Activated CD4-positive, alpha-beta T cell treated with anti-CD3 and anti-CD28 coated beads for 24 hours (primary cell): ENCODE results near the gene OLFML2A.
"Not testable (repeated sequence)": the region's sequence is repeated elsewhere in the genome, so short reads cannot be mapped to it uniquely, and the experiment has no call there.

Source experiments
- DNase-seq, 2 donors: peaks; one replicate each; pipeline ENCODE4 v3.0.0-alpha.2; 2020; ENCODE audit warnings: low read depth in 2 of 2

The OLFML2A gene

DNA sequence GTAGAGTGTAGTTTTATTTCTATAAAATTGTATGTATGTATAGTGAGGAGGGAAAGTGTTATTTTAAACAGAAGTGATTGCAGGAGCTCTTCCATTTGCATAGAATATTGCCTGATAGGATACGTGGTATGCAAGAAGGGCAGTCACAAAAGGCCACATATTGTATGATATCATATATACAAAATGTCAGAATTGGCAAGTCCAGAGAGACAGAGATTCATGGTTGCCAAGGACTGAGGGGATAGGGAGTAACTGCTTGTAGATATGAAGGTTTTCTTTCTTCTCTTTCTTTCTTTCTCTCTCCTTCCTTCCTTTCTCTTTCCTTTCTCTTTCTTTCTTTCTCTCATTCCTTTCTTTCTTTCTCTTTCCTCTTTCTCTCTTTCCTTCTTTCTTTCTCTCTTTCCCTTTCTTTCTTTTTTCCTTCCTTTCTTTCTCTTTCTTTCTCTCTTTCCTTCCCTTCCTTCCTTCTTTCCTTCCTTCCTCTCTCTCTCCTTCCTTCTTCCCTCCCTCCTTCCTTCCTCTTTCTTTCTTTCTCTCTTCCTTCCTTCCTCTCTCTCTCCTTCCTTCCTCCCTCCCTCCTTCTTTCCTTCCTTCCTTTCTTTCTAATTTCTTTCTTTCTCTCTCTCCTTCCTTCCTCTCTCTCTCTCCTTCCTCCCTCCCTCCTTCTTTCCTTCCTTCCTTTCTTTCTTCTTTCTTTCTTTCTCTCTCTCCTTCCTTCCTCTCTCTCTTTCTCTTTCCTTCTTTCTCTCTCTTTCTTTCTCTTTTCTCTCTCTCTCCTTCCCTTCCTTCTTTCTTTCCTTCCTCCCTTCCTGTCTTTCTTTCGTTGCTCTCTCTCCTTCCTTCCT, 51.8 kb downstream of the OLFML2A start:
- no peak for DNase-seq

DNA sequence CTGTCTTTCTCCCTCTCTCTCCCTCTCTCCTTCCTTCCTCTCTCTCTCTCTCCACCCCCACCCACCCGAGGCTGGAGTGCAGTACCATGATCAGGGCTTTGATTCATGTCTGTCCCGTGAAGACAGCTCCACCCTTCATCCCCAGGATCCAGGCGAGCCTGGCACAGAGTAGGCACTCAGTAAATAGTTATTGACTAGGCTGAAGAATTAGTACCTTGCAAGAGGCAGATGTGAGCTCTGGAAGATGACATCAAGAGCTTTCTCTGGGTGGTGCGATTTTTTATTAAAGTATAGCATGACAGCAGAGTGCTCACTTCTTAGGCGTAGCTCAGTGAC, 52.4 kb downstream of the OLFML2A start:
- no peak for DNase-seq

DNA sequence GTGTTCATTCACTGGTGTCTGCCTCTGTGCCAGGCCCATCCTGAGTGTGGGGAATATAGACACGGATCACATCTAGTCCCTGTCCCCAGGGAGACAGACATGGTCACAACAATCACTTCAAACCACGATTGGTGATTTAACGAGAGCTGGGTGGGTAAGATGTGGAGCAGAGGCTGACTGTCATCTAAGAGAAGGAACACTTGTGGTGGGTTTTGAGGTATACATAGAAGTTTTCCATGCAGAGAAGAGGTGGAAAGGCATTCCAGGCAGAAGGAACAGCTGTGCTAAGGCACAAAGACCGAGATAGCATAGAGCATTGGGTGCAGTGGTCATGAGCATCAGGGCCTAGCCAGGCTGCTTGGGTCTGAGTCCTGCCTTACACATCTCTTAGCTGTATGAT, 53.7 kb downstream of the OLFML2A start:
- DNase-seq: no peak

DNA sequence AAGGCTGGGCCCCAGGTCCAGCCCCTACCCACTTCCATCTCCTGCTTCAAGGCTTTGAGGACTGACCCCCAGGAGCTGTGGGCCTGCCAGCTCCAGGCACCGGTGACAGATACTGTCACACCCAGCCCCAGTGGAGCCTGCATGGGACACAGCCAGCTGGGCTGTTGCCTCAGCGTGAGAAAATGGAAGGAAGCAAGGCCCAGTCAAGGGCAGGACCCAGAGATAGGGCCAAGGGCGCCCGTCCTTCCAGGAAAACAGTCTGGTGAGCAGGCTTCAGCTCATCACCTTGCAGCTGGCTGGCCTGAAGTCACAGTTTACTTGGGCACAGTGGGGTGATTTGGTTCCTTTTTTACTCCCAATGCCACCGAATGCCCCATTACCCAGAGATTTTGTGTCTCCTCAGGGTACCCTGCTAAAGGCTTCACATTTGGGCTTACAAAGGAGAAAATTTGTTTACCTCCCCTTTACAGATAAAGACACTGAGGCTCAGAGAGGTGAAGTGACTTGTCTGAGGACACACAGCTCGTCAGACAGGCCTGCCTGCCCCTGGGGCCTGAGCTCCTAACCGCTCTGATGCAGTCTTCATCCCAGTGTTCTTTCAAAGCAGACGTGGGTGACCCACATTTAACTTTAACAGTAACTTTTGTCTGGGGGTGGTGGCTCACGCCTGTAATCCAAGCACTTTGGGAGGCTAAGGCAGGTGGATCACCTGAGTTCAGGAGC, 54.9 kb downstream of the OLFML2A start:
- no peak for DNase-seq

DNA sequence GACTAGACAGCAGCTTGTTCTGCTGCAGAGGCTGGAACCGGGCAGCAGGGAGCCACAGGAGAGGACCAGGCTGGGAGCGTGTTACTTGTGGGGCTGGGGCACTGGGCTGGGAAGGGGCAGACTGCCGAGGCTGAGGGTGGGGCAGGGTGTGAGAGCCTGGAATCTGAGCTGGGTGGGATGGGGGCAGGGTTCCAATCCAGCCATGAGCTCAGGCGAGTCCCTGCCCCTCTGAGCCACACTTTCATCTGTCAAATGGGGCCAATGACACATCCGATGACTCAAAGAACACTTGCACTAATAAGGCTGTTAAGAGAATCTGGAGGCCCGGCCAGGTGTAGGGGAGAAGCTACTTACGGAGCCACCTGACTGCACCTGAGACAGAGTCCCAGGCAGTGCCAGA, 57.7 kb downstream of the OLFML2A start:
- DNase-seq: no peak

DNA sequence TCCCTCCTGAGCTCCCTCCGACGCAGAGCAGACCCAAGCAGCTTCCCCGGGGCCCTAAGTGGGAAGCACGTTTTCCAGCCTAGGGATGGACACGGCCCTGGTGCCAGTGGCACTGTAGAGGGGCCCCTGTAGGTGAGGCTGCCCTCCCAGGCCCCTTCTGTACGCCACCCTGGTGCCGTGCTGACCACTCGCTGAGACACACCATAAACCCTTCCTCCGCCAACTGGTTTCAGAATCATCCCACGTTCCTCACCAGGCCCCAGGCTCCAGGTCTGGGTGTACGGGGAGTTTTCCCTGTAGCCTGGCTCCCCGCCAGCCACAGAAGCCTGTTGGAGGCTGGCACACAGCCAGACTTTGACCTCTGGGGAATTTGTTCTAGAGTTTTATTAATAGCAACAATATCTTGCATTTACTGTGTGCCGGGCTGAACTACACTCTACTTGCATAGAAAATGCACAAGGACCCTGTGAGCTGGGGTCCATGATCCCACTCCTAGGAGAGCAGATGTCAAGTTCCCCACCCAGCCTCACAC, 58.2 kb downstream of the OLFML2A start:
- no peak for DNase-seq

DNA sequence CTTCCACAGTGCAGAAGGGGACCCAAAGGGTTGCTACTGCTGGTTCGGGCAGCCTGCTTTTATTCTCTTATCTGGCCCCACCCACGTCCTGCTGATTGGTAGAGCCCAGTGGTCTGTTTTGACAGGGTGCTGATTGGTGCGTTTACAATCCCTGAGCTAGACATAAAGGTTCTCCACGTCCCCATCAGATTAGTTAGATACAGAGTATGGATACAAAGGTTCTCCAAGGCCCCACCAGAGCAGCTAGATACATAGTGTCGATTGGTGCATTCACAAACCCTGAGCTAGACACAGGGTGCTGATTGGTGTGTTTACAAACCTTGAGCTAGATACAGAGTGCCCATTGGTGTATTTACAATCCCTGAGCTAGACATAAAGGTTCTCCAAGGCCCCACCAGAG, 61.2 kb downstream of the OLFML2A start:
- not testable (repeated sequence) for DNase-seq

DNA sequence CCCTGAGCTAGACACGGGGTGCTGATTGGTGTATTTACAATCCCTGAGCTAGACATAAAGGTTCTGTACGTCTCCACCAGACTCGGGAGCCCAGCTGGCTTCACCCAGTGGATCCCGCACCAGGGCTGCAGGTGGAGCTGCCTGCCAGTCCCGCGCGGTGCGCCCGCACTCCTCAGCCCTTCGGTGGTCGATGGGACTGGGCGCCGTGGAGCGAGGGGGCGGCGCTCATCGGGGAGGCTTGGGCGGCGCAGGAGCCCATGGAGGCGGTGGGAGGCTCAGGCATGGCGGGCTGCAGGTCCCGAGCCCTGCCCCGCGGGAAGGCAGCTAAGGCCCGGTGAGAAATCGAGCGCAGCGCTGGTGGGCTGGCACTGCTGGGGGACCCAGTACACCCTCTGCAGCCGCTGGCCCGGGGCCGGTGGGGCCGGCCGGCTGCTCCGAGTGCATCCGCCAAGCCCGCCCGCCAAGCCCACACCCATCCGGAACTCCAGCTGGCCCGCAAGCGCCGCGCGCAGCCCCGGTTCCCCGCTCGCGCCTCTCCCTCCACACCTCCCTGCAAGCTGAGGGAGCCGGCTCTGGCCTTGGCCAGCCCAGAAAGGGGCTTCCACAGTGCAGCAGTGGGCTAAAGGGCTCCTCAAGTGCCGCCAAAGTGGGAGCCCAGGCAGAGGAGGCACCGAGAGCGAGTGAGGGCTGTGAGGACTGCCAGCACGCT, 61.8 kb downstream of the OLFML2A start:
- not testable (repeated sequence) for DNase-seq

DNA sequence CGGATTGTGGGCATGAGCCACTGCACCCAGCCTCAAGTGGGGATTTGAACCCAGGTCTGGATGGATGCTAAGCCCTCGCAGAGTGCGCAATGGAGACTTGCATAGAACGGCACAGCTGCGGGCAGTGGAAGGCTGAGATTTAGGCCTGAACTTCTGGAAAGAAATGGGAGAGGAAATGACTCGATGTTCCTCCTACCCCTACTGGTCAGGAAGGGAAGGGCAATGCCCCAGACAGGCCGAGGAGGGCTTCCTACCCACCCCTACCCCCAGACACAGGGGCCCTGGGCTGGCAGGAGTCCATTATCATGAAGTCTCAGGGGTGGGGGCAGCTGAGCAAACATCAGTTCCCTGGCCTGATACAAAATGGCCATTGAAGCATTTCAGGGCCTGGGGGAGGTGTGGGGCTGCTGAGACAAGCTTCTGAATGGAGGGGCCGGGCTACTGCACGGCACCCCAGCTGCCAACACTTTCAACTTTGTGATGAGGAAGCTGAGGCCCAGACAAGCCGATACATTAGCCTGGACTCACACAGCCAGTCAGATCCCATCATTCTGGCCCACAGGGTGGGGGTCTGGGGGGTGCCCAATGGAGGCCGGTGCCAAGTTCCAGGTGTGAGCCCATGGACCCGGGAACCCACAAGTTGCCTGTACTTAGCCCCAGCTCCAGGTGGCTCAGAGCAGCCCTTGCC, 62.8 kb downstream of the OLFML2A start:
- DNase-seq: no peak

DNA sequence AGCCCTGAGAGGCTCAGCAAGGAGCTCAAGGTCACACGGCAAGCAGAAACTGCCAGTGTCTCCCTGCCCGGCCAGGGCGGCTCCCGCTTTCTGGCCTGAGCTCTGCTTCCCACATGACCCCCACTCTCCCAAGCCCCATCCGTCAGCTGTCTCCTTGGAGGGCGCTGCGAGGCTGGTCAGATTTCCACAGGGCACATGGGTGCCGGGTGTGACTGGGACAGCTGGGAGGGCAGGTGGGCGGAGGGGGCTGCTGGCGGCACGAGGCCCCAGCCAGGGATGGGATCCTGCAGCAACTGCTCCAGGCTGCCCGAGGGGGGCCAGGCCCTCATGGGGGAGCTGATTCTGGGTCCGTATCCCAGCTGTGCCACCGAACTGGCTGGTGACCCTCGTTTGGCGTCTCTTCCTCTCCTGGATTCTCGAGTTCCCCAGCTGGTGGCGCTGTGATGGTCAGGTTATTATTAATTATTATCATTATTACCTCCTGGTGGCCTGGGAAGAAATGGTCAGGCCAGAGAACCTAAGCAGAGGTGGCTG, 63.4 kb downstream of the OLFML2A start:
- DNase-seq: no peak

DNA sequence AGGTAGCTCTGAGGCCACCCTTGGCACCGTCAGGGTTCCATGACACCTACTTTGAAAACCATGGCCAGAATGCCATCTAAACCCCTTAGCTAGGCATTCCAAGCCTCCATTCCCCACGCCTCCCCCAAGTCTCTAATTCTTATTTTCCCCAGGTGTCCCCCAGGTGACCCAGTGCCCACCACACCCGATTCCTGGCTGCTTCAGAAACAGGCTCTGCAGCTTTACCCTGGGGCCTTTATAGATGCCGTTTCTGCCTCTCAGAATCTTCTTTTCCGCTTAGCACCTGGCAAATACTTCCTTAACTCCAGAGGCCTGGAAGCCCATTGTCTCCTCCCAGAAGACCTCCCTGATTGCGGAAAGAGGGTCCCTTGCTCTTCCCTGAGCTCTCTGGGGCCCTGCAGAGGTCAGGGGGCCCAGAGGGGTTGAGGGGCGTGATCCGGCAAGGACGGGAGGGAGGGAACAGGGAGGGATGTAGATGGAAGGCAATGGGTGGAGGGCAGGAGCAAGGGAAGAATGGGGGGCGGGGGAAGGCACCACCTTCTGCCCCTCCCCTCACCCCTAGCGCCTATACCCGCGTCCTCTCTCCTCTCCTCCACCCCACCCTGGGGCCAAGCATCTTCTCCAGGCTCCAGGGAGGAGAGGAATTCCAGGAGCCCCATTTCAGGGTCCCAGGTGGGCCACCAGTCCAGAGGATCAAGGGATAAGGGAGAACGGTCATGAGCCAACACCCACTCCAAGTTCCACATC, 64.3 kb downstream of the OLFML2A start:
- DNase-seq: no peak

DNA sequence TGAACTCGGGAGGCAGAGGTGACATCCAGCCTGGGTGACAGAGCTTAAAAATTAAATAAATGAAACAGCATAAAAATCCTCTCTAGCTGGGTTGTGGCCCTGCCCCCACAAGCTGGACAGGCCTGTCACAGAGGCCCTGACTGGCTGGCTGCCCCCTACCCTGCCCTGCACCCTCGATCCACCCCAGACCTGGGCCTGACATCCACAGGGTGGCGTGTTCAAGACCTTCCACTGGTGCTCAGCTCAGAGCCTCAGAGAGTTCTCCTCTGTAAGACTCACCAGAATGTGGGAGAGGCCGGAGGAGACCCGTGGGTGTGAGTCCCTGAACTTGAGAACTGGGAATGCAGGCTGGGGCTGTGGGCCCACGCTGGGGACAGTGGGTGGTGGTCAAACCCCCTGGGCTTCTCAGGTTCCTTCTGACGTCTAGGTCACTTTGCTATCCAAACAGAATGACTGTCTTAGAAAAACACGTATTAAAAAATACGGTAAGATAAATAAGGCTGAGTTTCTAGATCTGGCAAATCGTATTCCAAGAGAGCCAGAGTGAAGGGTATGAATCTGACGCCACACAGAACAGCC, 66.6 kb downstream of the OLFML2A start:
- no peak for DNase-seq

DNA sequence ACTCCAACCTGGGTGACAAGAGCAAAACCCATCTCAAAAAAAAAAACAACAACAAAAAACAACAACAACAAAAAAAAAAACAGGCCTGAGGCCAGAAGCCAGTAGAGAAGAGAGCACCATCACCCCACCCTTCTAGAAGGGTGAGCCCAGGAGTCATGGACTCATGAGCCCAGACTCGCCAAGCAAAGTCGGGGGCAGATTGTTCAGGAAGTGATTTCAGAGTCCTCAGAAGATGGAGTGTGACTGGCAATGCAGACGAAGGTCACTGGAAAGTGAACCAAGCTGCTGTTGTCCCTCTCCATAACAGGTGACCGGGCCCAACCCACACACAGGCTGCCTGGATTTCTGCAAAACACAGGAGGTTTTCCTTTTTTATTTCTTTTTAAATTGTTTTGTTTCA, 67.4 kb downstream of the OLFML2A start:
- no peak for DNase-seq

DNA sequence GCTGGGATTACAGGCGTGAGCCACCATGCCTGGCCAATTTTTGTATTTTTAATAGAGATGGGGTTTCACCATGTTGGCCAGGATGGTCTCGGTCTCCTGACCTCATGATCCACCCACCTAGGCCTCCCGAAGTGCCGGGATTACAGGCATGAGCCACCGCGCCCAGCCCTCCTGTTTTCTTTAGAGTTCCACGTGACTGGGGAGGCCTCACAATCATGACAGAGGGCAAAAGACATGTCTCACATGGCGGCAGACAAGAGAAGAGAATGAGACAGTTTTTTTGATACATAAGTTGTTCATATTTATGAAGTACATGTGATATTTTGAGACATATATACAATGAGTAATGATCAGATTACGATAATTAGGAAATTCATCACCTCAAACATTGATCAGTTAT, 69.5 kb downstream of the OLFML2A start:
- not testable (repeated sequence) for DNase-seq

DNA sequence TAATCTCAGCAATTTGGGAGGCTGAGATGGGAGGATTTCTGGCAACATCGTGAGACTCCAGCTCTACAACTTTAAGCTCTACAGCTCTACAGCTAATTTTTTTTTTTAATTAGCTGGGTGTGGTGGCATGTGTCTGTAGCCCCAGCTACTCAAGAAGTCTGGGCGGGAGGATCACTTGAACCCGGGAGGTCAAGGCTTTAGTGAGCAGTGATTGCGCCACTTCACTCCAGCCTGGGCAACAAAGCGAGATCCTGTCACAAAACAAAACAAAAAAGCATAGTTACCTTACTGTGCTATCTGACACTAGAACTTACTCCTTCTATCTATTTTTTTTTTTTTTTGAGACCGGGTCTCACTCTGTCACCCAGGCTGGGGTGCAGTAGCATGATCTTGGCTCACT, 70.0 kb downstream of the OLFML2A start:
- DNase-seq: no peak

DNA sequence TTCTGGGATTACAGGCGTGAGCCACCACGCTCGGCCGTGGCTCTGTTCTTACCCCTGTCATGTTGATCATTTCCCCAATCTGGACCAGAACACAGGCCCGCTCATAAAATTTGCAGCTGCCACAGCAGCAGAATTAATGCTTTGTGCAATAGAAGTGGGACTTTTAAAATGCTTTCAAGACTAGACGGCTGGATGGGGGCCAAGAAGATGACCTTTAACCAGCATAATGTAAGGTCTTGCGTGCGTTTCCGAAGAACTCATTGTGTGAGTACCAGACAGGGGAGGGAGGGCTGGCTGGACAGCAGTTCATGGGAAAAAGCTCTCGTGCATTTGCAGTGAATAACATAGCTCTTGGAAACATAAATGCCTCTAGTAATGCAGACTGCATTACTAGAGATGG, 72.9 kb downstream of the OLFML2A start:
- DNase-seq: no peak

DNA sequence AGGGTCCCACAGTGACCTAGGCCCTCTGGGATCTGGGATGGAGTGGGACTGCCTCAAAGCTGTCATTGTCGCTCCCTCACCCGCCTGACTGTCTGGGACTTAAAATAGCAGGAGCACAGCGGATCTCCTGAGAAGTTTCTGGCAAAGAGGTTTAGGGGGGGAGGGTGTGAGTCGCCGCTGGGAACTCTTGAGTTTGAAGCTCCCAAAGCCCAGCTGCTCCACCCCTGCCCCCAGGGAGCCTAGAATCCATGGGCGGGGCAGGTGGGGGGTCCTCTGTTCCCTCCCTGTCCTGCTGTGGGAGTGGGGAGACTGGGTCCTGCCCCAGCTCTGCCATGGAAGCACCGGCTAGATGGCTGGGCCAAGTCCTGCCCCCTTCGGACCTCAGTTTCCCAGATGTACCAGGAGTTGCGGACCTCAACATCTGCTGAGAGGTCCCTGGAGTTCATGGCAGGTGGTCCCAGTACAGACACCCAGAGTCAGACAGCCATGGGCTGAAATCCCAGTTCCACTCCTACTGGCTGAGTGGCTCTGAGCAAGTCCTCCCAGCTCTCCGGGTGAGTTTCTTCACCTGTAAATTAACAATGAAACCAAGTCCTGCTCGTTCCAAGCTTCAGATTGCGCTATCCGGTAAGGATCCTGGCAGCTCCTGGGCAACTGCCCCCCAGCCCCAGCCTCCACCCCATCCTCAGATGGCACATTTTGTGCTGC, 75.3 kb downstream of the OLFML2A start:
- no peak for DNase-seq

DNA sequence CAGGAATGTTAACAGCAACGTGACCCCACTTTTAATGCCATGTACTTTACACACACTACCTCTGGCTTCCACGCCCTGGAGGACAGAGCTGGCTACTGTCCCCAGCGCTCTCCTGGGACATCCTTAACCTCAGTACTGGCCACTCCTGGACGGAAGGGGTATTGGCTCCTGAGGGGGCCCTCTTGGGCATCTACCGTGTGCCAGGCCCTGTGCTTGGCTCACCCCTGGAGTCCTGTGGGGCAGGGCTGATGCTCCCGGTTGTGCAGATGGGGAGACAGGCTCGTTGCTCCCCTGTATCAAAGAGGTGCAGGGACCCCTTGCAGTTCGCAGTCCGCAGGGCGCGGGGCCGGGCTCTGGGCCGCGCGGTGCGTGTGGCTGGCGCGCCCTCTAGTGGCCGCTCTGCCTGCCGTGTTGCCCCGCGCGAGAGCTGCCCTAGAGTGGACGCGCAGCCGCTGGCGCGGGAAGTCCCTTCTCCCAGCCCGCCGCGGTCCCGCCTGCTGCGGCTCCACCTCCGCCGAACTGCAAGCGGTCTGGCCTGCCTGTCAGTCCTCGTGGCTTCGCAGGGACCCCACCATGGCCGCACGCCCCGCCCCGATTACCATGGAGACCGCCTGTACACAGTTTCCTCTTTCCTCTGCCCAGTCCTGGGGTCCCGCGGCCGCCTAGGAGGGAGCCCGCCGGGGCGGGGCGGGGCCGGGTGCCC, 76.0 kb downstream of the OLFML2A start, which contains the start of gene WDR38:
WDR38 (plus strand) TSS at position 632 of the 703 bp plus-strand sequence. CDS start 72 bp downstream, outside the sequence.
- peak; percentile 56 to 62 for DNase-seq

DNA sequence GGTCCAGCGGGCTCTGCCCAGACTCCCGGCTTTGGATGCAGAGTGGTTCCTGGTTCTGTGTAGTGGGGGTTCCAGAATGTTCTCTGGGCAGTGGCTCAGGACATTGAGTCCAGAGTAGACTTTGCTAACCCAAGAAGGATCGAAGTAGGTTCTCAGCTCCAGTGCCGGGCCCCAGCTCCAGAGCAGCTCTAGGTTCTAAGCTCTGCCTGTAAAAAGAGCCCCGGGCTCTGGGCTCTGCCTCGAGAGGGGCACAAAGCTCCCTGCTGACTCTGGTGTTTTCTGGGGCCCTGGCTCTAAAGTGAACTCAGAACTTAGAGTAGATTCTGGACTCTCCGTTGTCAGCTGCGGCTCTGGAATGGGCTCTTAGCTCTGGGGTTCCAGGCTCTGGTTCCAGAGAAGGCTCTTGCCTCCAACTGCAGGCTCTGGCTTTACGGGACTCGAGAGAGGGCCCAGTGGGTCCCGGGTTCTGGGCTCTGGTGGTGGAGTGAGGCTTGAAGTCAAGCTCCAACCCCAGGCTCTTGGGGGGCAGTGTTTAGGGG, 76.7 kb downstream of the OLFML2A start:
- DNase-seq: no peak
